Activated T-helper 1 cell treated with Interleukin-2 at 50 U/mL for 16 hours (primary cell): ENCODE measurements around the gene ADIPOR1.

ENCODE experiments used
- DNase-seq: peaks from one replicate; pipeline ENCODE4 v3.0.0-alpha.2; 2020; ENCODE audit warnings: low read depth

The ADIPOR1 gene

DNA sequence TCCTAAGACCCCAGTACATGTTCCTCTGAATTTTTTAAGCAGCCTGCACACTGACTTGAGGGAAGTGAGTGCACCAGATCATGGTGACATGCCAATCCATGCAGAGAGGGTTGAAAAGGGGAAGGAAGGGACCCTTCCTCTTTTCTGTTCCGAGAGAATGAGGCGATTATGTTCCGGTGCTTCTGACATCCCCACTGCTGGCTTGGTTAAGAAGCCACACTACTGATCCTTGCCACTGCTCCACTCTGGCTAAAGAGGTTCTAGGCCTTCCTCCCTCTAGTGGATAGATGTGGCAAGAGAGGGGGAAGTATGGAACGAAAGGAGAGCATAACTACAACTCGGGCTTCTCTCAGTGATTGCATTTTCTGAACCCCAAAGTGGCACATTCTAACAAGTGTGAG, 10.8 kb upstream of the ADIPOR1 start:
- DNase-seq = no peak

DNA sequence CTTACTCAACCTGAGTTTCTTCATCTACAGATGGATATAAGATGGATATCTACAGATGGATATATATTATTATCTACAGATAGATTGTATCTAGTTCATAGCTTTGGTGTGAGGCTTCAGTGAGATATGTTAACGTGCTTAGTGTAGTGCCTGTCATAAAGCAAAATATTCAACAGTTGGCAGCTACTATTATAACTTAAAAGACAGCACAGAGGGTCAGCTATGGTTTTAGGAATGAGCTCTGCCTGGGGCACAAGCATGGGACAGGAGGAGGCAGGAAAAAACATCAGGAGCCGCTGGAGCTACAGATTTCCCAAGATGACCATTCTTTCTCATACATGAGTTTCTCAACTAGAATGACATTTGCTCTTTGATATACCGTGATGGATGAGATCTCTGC, 10.2 kb upstream of the ADIPOR1 start:
- no peak for DNase-seq

- DNase-seq = no peak
Measured at GRCh38 chr1:202967684-202968281, 9.7 kb upstream of the ADIPOR1 start.

- no peak for DNase-seq
Measured at GRCh38 chr1:202966006-202966898, 8.1 kb upstream of the ADIPOR1 start.

GRCh38 chr1:202965422-202965821, 7.3 kb upstream of the ADIPOR1 start:
- no peak for DNase-seq

DNA sequence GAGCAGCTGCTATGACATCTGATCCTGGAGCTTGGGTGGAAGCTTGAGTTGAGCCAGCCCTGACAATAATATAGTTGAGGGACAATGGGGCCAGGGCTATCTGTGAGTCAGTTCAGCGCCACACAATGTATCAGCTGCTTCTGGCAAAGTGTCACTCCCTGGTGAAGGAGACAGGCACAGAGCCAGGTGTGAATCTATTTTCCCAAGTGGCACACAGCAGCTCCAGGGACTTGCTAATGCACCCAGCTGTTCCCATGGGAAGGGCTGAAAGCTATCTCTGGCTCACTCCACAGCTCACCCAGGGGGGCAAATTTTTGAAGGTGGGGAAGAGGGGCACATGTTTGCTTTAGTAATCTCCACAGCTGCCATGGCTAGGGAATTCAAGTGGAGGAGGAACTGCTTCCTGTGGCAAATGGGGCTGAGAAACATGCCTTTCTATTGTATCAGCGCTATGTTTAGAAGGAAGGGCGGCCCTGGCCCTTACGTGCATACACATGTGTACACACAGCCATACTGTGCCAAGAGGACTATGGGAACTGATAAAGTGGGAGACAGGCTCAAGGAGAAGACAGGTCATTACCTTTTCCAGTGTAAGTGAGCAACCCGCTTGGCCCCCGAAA, 6.8 kb upstream of the ADIPOR1 start:
- no peak for DNase-seq

GRCh38 chr1:202961220-202961880, 3.2 kb upstream of the ADIPOR1 start:
- no peak for DNase-seq

DNA sequence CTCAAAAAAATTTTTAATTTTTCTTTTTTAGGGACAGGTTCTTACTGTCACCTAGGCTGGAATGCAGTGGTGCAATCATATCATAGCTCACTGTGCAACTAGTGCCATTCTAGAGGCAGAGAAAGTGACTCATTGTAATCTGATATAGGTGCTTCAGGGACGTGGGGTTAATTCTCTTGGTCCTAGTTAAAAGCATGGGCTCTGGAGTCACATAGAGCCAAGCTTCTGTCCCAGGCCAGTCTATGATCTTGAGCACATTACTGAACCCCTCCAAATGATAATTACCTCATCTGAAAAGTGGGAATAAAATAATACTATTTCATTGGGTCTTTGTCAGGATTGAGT, 1.1 kb upstream of the ADIPOR1 start:
- DNase-seq = no peak

DNA sequence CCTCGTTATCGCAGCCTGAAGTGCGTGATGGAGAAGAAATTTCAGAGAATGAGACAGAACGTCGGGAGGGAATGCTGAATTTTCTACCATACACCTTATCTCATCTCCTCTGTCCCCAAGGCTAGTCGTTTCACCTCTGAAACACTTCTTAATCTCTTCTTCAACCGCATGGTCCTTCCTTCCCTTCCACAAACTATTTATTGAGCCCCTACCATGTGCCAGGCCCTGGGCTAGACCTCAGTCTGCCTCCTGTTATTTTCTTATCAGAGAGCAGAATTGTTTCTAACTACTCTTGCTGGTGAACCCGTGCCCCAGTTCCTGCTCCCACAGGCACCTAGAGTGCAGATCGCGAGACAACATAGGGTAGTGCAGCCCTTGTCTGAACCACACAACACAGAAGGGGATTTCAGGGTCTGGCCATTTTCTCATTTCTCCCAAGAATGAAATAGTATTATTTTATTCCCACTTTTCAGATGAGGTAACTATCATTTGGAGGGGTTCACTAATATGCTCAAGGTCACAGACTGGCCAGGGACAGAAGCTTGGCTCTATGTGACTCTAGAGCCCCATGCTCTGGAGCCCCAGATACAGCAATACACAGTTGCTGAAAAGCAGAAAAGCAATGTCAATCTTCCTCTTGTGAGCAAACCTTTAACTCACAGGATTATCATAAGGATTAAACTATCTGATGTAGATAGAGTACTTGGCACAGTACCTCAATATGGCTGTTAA, 598 bp upstream of the ADIPOR1 start:
- no peak for DNase-seq

- DNase-seq = no peak
Measured at GRCh38 chr1:202956969-202957368, 1.1 kb downstream of the ADIPOR1 start.

DNA sequence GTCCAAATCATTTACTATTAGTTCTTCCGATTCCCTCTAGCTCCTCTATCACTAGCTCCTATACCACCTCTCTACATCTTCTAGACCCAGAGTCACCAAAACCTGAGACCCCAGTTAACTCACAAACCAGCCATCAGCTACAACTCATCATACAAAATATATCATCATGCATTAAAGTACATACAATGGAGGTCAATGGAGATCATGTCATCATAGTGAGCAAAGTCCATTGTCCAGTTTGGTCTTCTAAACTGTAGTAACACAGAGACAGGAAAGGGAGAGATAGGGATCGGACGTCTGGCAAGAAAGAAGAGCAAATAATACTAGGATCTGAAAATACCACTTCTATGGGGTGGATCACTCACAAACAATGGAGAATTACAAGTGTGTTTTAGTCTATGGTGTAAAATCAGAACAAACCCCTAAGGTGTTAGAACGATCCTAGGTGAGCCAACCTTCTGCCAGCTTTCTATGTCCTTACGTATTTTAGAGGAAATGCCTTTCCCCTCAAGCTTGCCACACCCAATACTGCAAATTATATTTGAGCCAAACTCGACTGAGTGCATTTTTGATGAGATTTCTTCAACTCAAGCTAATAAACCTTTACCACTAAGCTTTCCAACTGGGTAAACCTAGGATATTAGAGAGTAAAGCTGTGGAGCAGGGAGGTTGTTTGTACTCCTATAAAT, 3.9 kb downstream of the ADIPOR1 start:
- DNase-seq = no peak

GRCh38 chr1:202953392-202953791, 4.7 kb downstream of the ADIPOR1 start:
- no peak for DNase-seq

GRCh38 chr1:202952818-202953217, 5.3 kb downstream of the ADIPOR1 start:
- DNase-seq = no peak

DNA sequence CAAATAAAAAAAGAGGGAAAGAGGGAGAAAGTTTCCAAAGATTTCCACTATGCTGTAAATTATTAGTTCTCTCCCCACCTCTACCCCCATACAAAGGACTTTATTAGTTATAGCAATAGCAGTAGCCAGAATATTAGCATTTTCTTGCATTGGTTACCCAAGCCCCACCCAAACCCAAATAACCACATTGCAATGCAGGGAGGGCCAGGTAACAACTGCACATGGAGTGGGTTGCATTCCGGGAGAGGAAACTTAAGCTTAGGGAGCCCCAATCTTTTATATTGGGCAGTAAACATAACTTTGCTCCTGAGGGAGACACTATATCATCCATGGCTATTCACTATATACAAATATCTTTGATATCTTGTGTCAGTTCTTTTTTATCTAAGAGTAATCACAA, 6.0 kb downstream of the ADIPOR1 start:
- no peak for DNase-seq

GRCh38 chr1:202951437-202951836, 6.7 kb downstream of the ADIPOR1 start:
- DNase-seq = no peak

DNA sequence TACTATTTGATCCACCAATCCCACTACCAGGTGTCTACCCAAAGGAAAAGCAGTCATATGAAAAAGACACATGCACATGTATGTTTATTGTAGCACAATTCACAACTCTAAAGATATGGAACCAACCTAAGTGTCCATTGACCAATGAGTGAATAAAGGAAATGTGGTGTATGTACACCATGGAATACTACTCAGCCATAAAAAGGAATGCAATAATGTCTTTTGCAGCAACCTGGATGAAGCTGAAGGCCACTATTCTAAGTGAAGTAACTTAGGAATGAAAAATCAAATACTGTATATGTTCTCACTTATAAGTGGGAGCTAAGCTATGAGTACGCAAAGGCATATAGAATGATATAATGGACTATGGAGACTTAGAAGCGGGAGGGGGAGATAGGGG, 12.6 kb downstream of the ADIPOR1 start:
- DNase-seq = no peak

DNA sequence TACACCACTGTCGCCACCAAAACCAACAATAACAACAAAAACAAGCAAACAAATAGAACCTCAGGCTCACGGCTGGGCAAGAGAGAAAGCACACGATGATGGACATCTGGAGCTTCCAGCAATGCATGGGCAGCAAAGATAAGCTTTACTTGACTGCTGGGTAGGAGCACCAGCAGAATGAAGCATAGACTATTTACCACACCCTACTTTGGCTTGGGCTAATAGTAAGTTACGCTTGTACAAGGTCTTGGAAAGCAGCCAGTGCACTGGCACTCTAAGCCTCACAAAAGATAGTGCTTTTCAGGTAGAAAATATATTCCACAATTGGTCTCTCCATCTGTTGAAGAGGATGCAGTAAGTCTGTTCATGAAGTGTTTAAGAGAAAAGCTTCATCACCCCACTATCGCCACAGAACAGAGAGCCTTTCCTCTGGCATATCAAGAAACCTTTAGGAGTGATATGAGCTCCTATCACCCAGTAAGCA, 13.6 kb downstream of the ADIPOR1 start:
- DNase-seq = no peak

DNA sequence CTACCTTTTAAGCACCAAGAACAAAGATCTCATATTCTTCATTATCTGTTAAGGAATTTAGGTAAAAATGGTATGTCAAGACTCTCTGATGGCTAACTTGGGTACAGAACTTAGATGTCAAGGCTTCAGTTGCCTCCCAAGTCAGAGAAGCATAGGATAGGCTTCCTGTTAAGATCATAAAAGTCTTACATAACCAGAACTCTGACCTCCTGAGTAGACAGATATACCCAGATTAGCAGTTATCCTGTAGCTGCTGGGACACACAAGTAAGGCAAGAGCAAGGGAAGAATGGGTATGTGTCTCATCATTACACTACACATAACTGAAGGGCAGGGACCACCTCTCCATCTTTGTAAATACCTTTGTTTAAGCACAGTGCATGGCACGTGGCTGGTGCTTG, 15.7 kb downstream of the ADIPOR1 start:
- DNase-seq = no peak

- DNase-seq = no peak
Measured at GRCh38 chr1:202941372-202941771, 16.7 kb downstream of the ADIPOR1 start.

DNA sequence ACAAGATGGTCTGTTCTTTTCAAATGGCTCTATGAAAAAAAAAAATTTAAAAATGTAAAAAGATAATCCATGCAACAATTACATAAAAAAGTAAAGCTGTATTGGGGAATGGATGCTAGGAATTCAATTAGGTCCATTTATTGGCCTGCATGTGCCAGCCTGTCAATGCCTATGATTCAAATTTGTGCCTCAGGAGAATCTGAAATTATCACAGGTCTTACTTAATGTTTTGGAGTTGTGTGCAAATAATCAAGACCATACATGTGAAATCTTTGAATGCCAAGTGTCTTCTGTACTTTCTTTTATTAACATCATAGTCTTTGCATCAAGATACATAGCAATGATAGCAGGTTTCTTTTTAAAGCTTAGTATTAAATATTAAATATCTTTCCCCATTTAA, 17.6 kb downstream of the ADIPOR1 start:
- no peak for DNase-seq

DNA sequence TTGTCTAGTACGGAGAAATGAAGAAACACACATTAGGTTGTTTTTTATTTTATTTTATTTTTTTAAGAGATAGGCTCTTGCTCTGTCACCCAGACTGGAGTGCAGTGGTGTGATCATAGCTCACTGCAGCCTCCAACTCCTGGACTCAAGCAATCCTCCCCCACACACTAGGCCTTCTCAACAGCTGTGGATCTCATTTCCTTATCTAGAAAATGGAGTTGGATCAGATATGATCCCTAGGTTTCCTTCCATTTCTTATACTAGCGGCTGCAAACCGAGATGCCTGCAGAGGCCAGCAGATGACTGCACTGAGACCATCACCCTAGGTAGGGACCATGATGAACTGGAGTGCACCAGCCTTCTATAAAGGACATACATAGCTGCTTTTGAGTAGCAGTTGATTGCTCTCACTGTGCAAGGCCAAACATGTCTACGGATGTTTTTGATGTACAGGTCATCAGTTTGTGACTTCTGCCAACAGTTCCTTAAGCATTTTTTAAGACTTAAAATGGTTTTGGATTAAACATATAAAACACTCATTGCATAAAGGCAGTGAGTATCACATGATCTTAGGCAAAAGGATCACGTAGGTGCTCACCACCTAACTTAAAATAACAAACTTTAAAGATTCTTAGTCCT, 19.7 kb downstream of the ADIPOR1 start:
- no peak for DNase-seq
